Measurements from ENCODE around the gene SPAG16.

The SPAG16 gene

GRCh38 chr2:213816583-213816982 is 532.3 kb downstream of the SPAG16 start:
- Histone ChIP-seq H3K9me3 (ENCODE audit: severe bottlenecking) (no peaks in the 10 kb centered on the region), H3K27ac (no peak overlapping the region), H3K36me3 (no peaks in the 10 kb centered on the region), H3K4me3 (ENCODE audit: low read depth, low read length) (no peak overlapping the region), H3K27me3 (ENCODE audit: insufficient read depth, low read depth, severe bottlenecking) (no peaks in the 10 kb centered on the region)
- DNase-seq: no peak
- no peak for TF ChIP-seq CTCF (IDR thresholded peaks at IDR 0.05; ENCODE audit: low read depth, low read length)

GRCh38 chr2:213818436-213818835 is 534.2 kb downstream of the SPAG16 start:
- no peak for DNase-seq
- no peak overlapping the region for H3K27ac ChIP-seq
- TF ChIP-seq CTCF (IDR thresholded peaks at IDR 0.05; ENCODE audit: low read depth, low read length): no peak
- no peaks in the 10 kb centered on the region for H3K9me3 ChIP-seq (ENCODE audit: severe bottlenecking)
- no peaks in the 10 kb centered on the region for H3K36me3 ChIP-seq
- H3K4me3 ChIP-seq (ENCODE audit: low read depth, low read length): no peak overlapping the region
- no peaks in the 10 kb centered on the region for H3K27me3 ChIP-seq (ENCODE audit: insufficient read depth, low read depth, severe bottlenecking)

GRCh38 chr2:213834331-213834730 is 550.1 kb downstream of the SPAG16 start:
- no peaks in the 10 kb centered on the region for H3K9me3 ChIP-seq (ENCODE audit: severe bottlenecking)
- H3K27me3 ChIP-seq (ENCODE audit: insufficient read depth, low read depth, severe bottlenecking): no peaks in the 10 kb centered on the region
- TF ChIP-seq CTCF (IDR thresholded peaks at IDR 0.05; ENCODE audit: low read depth, low read length): no peak
- no peak overlapping the region for H3K4me3 ChIP-seq (ENCODE audit: low read depth, low read length)
- no peak overlapping the region for H3K27ac ChIP-seq
- no peak for DNase-seq
- H3K36me3 ChIP-seq: no peaks in the 10 kb centered on the region

- Histone ChIP-seq H3K9me3 (ENCODE audit: severe bottlenecking) (no peaks in the 10 kb centered on the region), H3K36me3 (no peaks in the 10 kb centered on the region), H3K27ac (no peak overlapping the region), H3K4me3 (ENCODE audit: low read depth, low read length) (no peak overlapping the region), H3K27me3 (ENCODE audit: insufficient read depth, low read depth, severe bottlenecking) (no peaks in the 10 kb centered on the region)
- no peak for TF ChIP-seq CTCF (IDR thresholded peaks at IDR 0.05; ENCODE audit: low read depth, low read length)
- DNase-seq: no peak
Measured at GRCh38 chr2:213834746-213835145, 550.5 kb downstream of the SPAG16 start.

GRCh38 chr2:213846856-213847255 is 562.6 kb downstream of the SPAG16 start:
- no peak overlapping the region for H3K4me3 ChIP-seq (ENCODE audit: low read depth, low read length)
- H3K36me3 ChIP-seq: no peaks in the 10 kb centered on the region
- no peak for DNase-seq
- no peak overlapping the region for H3K27ac ChIP-seq
- no peaks in the 10 kb centered on the region for H3K27me3 ChIP-seq (ENCODE audit: insufficient read depth, low read depth, severe bottlenecking)
- no peak for TF ChIP-seq CTCF (IDR thresholded peaks at IDR 0.05; ENCODE audit: low read depth, low read length)
- no peaks in the 10 kb centered on the region for H3K9me3 ChIP-seq (ENCODE audit: severe bottlenecking)

- TF ChIP-seq CTCF (IDR thresholded peaks at IDR 0.05; ENCODE audit: low read depth, low read length): no peak
- H3K36me3 ChIP-seq: no peaks in the 10 kb centered on the region
- no peaks in the 10 kb centered on the region for H3K27me3 ChIP-seq (ENCODE audit: insufficient read depth, low read depth, severe bottlenecking)
Measured at GRCh38 chr2:213847316-213847715, 563.1 kb downstream of the SPAG16 start.

More at GRCh38 chr2:213847316-213847715, 563.1 kb downstream of the SPAG16 start:
- no peak overlapping the region for H3K27ac ChIP-seq
- H3K4me3 ChIP-seq (ENCODE audit: low read depth, low read length): no peak overlapping the region
- H3K9me3 ChIP-seq (ENCODE audit: severe bottlenecking): no peaks in the 10 kb centered on the region
- DNase-seq: no peak

Measured in WERI-Rb-1 (cell line).